HepG2 (cell line): Measurements from ENCODE around the gene CDC42EP1. TPM values are rescaled to one million over a fixed set of nuclear protein-coding genes. Genes with fewer than 3 reads are reported as not detected.

Experiments
- GFI1 ChIP-seq: sonication (generic); formaldehyde crosslinking; IDR thresholded peaks from 2 replicates; pipeline ENCODE4 v1.5.0; 2020; ENCODE audit warnings: missing genetic modification reagents, mild to moderate bottlenecking, borderline replicate concordance
- GZF1 ChIP-seq: sonication (generic); formaldehyde crosslinking; IDR thresholded peaks from 2 replicates; pipeline ENCODE4 v1.5.1; 2020; ENCODE audit warnings: mild to moderate bottlenecking, missing genetic modification reagents
- HDAC2 ChIP-seq: sonication (generic); formaldehyde crosslinking; IDR thresholded peaks from 2 replicates; pipeline ENCODE4 v1.4.0; 2020; ENCODE audit warnings: missing genetic modification reagents
- HES4 ChIP-seq: sonication (generic); formaldehyde crosslinking; IDR thresholded peaks from 2 replicates; pipeline ENCODE4 v1.9.0; 2021; ENCODE audit warnings: mild to moderate bottlenecking, missing genetic modification reagents, borderline replicate concordance
- KMT2B ChIP-seq: IDR thresholded peaks from 2 replicates; pipeline ENCODE4 v1.6.1; 2016; ENCODE audit warnings: missing genetic modification reagents, missing compliant biosample characterization
- POLR2G ChIP-seq: fragments of 200-400 bp; formaldehyde crosslinking; IDR thresholded peaks from 2 replicates; pipeline ENCODE4 v1.6.1; 2018; ENCODE audit warnings: mild to moderate bottlenecking, low read depth, low read length, moderate library complexity
- ZMYM4 ChIP-seq: sonication (generic); formaldehyde crosslinking; IDR thresholded peaks from 2 replicates; pipeline ENCODE4 v1.8.1; 2023; ENCODE audit warnings: mild to moderate bottlenecking, missing genetic modification reagents
- ZNF530 ChIP-seq: sonication (generic); formaldehyde crosslinking; IDR thresholded peaks from 2 replicates; pipeline ENCODE4 v1.5.0; 2020; ENCODE audit warnings: low read depth, mild to moderate bottlenecking, missing genetic modification reagents
- ZNF615 ChIP-seq: sonication (generic); formaldehyde crosslinking; IDR thresholded peaks from 2 replicates; pipeline ENCODE4 v1.5.0; 2020; ENCODE audit warnings: mild to moderate bottlenecking, missing genetic modification reagents, borderline replicate concordance
- ZNF747 ChIP-seq: sonication (generic); formaldehyde crosslinking; IDR thresholded peaks from 2 replicates; pipeline ENCODE4 v1.8.1; 2023; ENCODE audit warnings: missing genetic modification reagents, mild to moderate bottlenecking, borderline replicate concordance
- ZNF772 ChIP-seq: sonication (generic); formaldehyde crosslinking; IDR thresholded peaks from 2 replicates; pipeline ENCODE4 v1.5.0; 2020; ENCODE audit warnings: mild to moderate bottlenecking, missing genetic modification reagents
- polyA plus RNA-seq, 8 experiments: library from polyadenylated mRNA; depleted of rRNA in 3 of 8; stranded (reverse) in 7 of 8; unstranded in 1 of 8; fragments of >200 nt; fragmentation: Illumina TruSeq in 4 of 8; extraction: Trizol in 4 of 8; gene quantifications; 2 replicates each; pipeline versions ENCODE4 v1.2.1 to v1.2.3, GENCODE V29; 2011 to 2016; ENCODE audit warnings: low read depth in 4 of 8, missing spikeins in 1 of 8, mixed read lengths in 1 of 8; ENCODE audit not compliant: insufficient read depth in 1 of 8
- total RNA-seq, 5 experiments: library from RNA; depleted of rRNA; stranded (reverse); fragments of >200 nt; fragmentation: Illumina TruSeq; extraction: Trizol; gene quantifications; 2 replicates each; pipeline ENCODE4 v1.2.3, GENCODE V29; 2016; ENCODE audit warnings: low read depth in 1 of 5
- TF ChIP-seq, protein P1 (sequence below): sonication (generic); formaldehyde crosslinking; IDR thresholded peaks from one replicate; pipeline ENCODE4 v1.5.1; 2020; ENCODE audit warnings: mild to moderate bottlenecking, missing genetic modification reagents; ENCODE audit errors: not compliant biosample characterization
- TF ChIP-seq, protein P2 (sequence below): sonication (generic); formaldehyde crosslinking; IDR thresholded peaks from 2 replicates; pipeline ENCODE4 v1.4.0; 2020; ENCODE audit warnings: missing genetic modification reagents
- TF ChIP-seq, protein P3 (sequence below): sonication (generic); formaldehyde crosslinking; IDR thresholded peaks from 2 replicates; pipeline ENCODE4 v1.4.0; 2020; ENCODE audit warnings: missing genetic modification reagents, borderline replicate concordance
- TF ChIP-seq, protein P4 (sequence below): sonication (generic); formaldehyde crosslinking; IDR thresholded peaks from 2 replicates; pipeline ENCODE4 v1.4.0; 2020; ENCODE audit warnings: missing genetic modification reagents

Gene CDC42EP1
- total and polyA plus RNA-seq, 2 of the 13 experiments (the other 11 are each of a cell fraction or from before 2014, with no cell fraction given): 17.1 to 29.5 TPM

DNA sequence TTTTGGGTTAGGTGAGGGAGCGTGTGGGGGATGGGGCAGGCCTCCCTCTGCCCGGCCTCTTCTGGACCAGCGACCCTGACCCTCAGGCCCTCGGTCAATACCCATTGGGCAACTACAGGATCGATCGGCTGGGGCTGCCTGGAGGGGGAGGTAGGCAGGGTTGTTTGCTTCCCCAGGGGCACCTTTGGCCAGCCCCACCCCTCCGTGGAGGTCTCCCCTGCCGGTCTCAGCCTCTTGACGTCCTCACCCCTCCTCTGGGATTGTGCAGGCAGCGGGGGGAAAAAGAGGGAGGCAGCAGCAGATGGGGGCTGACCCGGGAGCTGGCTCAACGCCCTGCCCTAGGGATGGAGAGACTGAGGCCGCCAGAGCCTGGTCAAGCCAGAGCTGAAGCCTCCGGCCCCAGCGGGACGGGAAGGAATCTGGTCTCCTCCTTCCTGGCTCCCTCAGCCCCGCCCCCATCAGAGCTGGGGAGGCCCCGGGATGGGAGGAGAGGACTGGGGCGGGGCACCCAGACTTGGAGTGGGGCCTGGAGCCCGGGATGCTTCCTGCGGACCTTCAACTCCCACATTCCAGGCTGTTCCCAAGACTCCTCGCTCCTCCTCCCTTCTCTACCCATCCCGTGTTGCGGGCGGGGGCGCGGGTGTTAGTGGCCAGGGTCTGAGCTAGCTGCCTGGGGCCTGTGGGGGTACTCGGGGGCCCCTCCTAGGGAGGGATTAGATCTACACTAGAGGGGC, 14.4 kb upstream of the CDC42EP1 start (continued):
- TF ChIP-seq, protein P1, sequence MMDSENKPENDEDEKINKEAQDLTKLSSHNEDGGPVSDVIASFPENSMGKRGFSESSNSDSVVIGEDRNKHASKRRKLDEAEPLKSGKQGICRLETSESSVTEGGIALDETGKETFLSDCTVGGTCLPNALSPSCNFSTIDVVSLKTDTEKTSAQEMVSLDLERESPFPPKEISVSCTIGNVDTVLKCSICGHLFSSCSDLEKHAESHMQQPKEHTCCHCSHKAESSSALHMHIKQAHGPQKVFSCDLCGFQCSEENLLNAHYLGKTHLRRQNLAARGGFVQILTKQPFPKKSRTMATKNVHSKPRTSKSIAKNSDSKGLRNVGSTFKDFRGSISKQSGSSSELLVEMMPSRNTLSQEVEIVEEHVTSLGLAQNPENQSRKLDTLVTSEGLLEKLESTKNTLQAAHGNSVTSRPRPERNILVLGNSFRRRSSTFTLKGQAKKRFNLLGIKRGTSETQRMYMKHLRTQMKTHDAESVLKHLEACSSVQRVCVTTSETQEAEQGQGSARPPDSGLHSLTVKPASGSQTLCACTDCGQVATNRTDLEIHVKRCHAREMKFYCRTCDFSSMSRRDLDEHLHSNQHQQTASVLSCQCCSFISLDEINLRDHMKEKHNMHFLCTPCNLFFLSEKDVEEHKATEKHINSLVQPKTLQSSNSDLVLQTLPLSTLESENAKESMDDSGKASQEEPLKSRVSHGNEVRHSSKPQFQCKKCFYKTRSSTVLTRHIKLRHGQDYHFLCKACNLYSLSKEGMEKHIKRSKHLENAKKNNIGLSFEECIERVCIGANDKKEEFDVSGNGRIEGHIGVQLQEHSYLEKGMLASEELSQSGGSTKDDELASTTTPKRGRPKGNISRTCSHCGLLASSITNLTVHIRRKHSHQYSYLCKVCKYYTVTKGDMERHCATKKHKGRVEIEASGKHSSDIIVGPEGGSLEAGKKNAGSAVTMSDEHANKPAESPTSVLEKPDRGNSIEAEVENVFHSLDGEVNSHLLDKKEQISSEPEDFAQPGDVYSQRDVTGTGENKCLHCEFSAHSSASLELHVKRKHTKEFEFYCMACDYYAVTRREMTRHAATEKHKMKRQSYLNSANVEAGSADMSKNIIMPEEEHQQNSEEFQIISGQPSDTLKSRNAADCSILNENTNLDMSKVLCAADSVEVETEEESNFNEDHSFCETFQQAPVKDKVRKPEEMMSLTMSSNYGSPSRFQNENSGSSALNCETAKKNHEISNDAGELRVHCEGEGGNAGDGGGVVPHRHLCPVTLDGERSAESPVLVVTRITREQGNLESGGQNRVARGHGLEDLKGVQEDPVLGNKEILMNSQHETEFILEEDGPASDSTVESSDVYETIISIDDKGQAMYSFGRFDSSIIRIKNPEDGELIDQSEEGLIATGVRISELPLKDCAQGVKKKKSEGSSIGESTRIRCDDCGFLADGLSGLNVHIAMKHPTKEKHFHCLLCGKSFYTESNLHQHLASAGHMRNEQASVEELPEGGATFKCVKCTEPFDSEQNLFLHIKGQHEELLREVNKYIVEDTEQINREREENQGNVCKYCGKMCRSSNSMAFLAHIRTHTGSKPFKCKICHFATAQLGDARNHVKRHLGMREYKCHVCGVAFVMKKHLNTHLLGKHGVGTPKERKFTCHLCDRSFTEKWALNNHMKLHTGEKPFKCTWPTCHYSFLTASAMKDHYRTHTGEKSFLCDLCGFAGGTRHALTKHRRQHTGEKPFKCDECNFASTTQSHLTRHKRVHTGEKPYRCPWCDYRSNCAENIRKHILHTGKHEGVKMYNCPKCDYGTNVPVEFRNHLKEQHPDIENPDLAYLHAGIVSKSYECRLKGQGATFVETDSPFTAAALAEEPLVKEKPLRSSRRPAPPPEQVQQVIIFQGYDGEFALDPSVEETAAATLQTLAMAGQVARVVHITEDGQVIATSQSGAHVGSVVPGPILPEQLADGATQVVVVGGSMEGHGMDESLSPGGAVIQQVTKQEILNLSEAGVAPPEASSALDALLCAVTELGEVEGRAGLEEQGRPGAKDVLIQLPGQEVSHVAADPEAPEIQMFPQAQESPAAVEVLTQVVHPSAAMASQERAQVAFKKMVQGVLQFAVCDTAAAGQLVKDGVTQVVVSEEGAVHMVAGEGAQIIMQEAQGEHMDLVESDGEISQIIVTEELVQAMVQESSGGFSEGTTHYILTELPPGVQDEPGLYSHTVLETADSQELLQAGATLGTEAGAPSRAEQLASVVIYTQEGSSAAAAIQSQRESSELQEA (CRISPR knock-in tag): no peak
- TF ChIP-seq ZNF615 (no peak; the same call in 1 of the 2 replicates), GFI1 (peak; percentile 78), HDAC2 (peak; percentile 88; the same call in 1 of the 2 replicates), POLR2G (no peak), GZF1 (peak; percentile 76; the same call in 1 of the 2 replicates), ZMYM4 (CRISPR knock-in tag) (peak; percentile 93), ZNF747 (peak; percentile 89; the same call in 1 of the 2 replicates), ZNF772 (CRISPR knock-in tag) (peak; percentile 89), HES4 (CRISPR knock-in tag) (peak; percentile 19; the same call in 1 of the 2 replicates), ZNF530 (no peak), KMT2B (CRISPR knock-in tag) (no peak; the same call in 1 of the 2 replicates)
- TF ChIP-seq, protein P2, sequence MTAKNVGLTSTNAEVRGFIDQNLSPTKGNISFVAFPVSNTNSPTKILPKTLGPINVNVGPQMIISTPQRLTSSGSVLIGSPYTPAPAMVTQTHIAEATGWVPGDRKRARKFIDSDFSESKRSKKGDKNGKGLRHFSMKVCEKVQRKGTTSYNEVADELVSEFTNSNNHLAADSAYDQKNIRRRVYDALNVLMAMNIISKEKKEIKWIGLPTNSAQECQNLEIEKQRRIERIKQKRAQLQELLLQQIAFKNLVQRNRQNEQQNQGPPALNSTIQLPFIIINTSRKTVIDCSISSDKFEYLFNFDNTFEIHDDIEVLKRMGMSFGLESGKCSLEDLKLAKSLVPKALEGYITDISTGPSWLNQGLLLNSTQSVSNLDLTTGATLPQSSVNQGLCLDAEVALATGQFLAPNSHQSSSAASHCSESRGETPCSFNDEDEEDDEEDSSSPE (CRISPR knock-in tag): peak; percentile 61; the same call in 1 of the 2 replicates
- TF ChIP-seq, protein P3, sequence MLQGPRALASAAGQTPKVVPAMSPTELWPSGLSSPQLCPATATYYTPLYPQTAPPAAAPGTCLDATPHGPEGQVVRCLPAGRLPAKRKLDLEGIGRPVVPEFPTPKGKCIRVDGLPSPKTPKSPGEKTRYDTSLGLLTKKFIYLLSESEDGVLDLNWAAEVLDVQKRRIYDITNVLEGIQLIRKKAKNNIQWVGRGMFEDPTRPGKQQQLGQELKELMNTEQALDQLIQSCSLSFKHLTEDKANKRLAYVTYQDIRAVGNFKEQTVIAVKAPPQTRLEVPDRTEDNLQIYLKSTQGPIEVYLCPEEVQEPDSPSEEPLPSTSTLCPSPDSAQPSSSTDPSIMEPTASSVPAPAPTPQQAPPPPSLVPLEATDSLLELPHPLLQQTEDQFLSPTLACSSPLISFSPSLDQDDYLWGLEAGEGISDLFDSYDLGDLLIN: no peak
- TF ChIP-seq, protein P4, sequence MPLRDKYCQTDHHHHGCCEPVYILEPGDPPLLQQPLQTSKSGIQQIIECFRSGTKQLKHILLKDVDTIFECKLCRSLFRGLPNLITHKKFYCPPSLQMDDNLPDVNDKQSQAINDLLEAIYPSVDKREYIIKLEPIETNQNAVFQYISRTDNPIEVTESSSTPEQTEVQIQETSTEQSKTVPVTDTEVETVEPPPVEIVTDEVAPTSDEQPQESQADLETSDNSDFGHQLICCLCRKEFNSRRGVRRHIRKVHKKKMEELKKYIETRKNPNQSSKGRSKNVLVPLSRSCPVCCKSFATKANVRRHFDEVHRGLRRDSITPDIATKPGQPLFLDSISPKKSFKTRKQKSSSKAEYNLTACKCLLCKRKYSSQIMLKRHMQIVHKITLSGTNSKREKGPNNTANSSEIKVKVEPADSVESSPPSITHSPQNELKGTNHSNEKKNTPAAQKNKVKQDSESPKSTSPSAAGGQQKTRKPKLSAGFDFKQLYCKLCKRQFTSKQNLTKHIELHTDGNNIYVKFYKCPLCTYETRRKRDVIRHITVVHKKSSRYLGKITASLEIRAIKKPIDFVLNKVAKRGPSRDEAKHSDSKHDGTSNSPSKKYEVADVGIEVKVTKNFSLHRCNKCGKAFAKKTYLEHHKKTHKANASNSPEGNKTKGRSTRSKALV (CRISPR knock-in tag): no peak
